ENCODE results near the gene TCF12.

TCF12 gene

GRCh38 chr15:57227899-57228298, 309.5 kb downstream of the TCF12 start:
- Mint-ChIP-seq H3K9me3 (no peaks in the 10 kb centered on the region), H3K4me3 (no peak overlapping the region), H3K27me3 (no peaks in the 10 kb centered on the region), H3K4me1 (ENCODE audit: low read depth) (peaks cover 26% of the 10 kb centered on the region), H3K27ac (no peak overlapping the region), H3K36me3 (ENCODE audit: low read depth) (peaks cover 13% of the 10 kb centered on the region)
- DNase-seq: no peak

DNA sequence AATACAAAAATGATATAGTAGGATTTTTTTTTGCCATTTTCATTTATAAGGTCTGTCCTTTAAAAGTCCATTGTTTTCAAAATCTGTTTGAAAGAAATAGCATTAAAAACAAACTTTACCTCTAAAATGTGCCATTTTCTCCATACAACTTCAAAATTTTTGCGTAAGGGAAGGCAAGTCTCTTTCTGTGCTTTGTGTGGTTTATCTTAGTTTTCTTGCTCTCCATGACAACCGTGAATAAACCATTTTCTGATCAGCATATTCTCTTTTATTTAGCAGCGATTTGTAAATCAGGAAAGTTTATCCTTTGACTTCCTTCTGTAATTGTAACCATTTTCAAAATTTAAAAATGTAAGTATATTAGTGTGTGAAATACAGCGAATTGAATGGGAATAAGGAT, 310.0 kb downstream of the TCF12 start:
- DNase-seq: no peak
- Mint-ChIP-seq H3K4me3 (no peak overlapping the region), H3K27me3 (no peaks in the 10 kb centered on the region), H3K27ac (no peak overlapping the region), H3K36me3 (ENCODE audit: low read depth) (peaks cover 17% of the 10 kb centered on the region), H3K9me3 (no peaks in the 10 kb centered on the region), H3K4me1 (ENCODE audit: low read depth) (peaks cover 22% of the 10 kb centered on the region)

- no peak overlapping the region for H3K27ac Mint-ChIP-seq
- H3K36me3 Mint-ChIP-seq (ENCODE audit: low read depth): peaks cover 23% of the 10 kb centered on the region
- H3K9me3 Mint-ChIP-seq: no peaks in the 10 kb centered on the region
These were observed 310.6 kb downstream of the TCF12 start for GRCh38 chr15:57229051-57229450.

DNA sequence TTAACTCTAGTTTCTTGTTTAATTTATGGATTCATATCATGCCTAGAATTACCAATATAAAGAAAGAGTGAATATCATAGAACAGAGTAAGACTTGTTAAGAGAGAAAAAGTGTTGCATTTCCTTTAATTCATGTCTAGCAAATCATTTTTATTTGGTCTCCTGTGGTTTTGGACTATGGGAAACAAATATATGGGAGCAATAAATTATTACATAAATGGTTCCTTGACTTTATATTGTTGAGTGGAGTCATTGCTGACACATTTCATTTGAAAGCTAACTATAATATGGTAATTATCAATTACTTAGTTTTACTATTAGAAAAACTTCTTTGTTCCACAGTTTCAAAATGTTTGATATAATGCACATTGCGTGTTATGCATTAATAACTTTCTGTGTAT, 313.1 kb downstream of the TCF12 start:
- no peak for DNase-seq
- Mint-ChIP-seq H3K27ac (no peak overlapping the region), H3K36me3 (ENCODE audit: low read depth) (peaks cover 48% of the 10 kb centered on the region), H3K27me3 (no peaks in the 10 kb centered on the region), H3K4me3 (no peak overlapping the region), H3K9me3 (no peaks in the 10 kb centered on the region), H3K4me1 (ENCODE audit: low read depth) (peaks cover 10% of the 10 kb centered on the region)

More at GRCh38 chr15:57229051-57229450, 310.6 kb downstream of the TCF12 start:
- Mint-ChIP-seq H3K27me3 (no peaks in the 10 kb centered on the region), H3K4me3 (no peak overlapping the region), H3K4me1 (ENCODE audit: low read depth) (peaks cover 18% of the 10 kb centered on the region)
- DNase-seq: no peak

GRCh38 chr15:57234156-57234555, 315.7 kb downstream of the TCF12 start:
- Mint-ChIP-seq H3K4me3 (no peak overlapping the region), H3K27me3 (no peaks in the 10 kb centered on the region), H3K36me3 (ENCODE audit: low read depth) (peaks cover 73% of the 10 kb centered on the region), H3K9me3 (no peaks in the 10 kb centered on the region), H3K4me1 (ENCODE audit: low read depth) (no peaks in the 10 kb centered on the region), H3K27ac (no peak overlapping the region)
- DNase-seq: no peak

DNA sequence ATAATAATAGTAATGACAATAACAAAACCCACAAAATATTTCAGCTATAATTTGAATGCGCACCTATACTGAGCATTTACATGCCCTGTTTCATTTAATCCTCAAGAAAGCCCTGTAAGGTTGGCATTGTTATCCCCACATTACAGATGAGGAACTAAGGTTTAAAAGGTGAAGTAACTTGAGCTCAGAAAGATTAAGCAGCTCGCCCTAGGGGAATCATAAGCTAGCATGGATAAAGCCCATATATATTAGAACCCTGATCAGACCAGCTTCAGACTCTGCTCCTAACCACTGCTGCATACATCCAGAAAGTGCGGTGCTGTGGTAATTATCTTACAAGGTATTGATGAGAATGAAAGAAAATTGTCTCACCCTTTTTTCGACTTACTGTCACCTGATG, 316.7 kb downstream of the TCF12 start:
- Mint-ChIP-seq H3K4me3 (no peak overlapping the region), H3K4me1 (ENCODE audit: low read depth) (no peaks in the 10 kb centered on the region), H3K36me3 (ENCODE audit: low read depth) (peaks cover 83% of the 10 kb centered on the region), H3K9me3 (no peaks in the 10 kb centered on the region), H3K27me3 (no peaks in the 10 kb centered on the region), H3K27ac (no peak overlapping the region)
- no peak for DNase-seq

- H3K36me3 Mint-ChIP-seq (ENCODE audit: low read depth): peaks cover 84% of the 10 kb centered on the region
- no peak for DNase-seq
- no peak overlapping the region for H3K27ac Mint-ChIP-seq
- no peaks in the 10 kb centered on the region for H3K27me3 Mint-ChIP-seq
- no peak overlapping the region for H3K4me3 Mint-ChIP-seq
- H3K4me1 Mint-ChIP-seq (ENCODE audit: low read depth): no peaks in the 10 kb centered on the region
- H3K9me3 Mint-ChIP-seq: no peaks in the 10 kb centered on the region
These were observed 317.4 kb downstream of the TCF12 start for GRCh38 chr15:57235873-57236272.

- Mint-ChIP-seq H3K27me3 (no peaks in the 10 kb centered on the region), H3K4me3 (no peak overlapping the region), H3K36me3 (ENCODE audit: low read depth) (peaks cover 86% of the 10 kb centered on the region), H3K4me1 (ENCODE audit: low read depth) (no peaks in the 10 kb centered on the region), H3K9me3 (no peaks in the 10 kb centered on the region), H3K27ac (no peak overlapping the region)
- no peak for DNase-seq
These were observed 318.3 kb downstream of the TCF12 start for GRCh38 chr15:57236561-57237300.

DNA sequence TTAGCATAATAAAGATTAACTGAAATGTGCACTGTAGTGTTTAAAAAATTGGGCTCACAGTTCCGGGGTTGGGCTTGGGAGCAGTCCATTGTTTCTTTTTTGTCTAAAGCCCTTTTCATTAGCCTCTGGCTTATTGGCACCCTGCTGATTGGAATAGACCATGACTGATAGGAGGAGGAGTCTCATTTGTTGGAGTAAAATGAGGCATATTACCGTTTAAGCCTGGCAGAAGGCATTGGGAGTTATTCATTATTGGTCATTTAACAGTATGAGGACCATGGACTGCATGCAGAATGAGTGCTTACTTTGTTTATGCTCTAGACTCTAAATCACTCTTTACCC, 318.8 kb downstream of the TCF12 start:
- Mint-ChIP-seq H3K9me3 (no peaks in the 10 kb centered on the region), H3K36me3 (ENCODE audit: low read depth) (peaks cover 89% of the 10 kb centered on the region), H3K4me3 (no peak overlapping the region), H3K27me3 (no peaks in the 10 kb centered on the region), H3K4me1 (ENCODE audit: low read depth) (no peaks in the 10 kb centered on the region), H3K27ac (no peak overlapping the region)
- no peak for DNase-seq

DNA sequence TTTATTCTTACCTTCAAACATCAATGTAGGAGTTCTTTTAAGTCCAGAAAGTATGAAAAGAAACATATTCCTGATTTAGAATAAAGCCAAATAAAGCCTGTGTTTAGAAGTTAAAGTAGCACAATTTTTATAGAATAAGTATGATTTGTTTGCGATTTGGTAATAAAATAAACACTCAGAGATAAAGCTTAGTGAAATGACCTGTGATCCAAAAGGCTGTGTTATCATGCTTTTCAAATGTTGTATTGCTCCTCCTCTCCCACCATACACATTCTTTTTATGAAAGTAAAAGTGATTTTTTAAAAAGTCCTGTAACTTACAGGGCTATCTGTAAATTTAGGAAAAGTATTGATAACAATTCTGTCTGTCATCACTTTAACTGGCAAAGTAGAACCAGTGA, 319.2 kb downstream of the TCF12 start:
- Mint-ChIP-seq H3K36me3 (ENCODE audit: low read depth) (peaks cover 89% of the 10 kb centered on the region), H3K27ac (no peak overlapping the region)
- no peak for DNase-seq

GRCh38 chr15:57245130-57245529, 326.7 kb downstream of the TCF12 start:
- Mint-ChIP-seq H3K9me3 (no peaks in the 10 kb centered on the region), H3K4me1 (ENCODE audit: low read depth) (no peaks in the 10 kb centered on the region), H3K27me3 (no peaks in the 10 kb centered on the region), H3K4me3 (no peak overlapping the region), H3K36me3 (ENCODE audit: low read depth) (peaks cover 76% of the 10 kb centered on the region), H3K27ac (no peak overlapping the region)
- no peak for DNase-seq

More for the DNA sequence above, 319.2 kb downstream of the TCF12 start:
- Mint-ChIP-seq H3K27me3 (no peaks in the 10 kb centered on the region), H3K4me3 (no peak overlapping the region), H3K4me1 (ENCODE audit: low read depth) (no peaks in the 10 kb centered on the region), H3K9me3 (no peaks in the 10 kb centered on the region)

GRCh38 chr15:57245714-57246113, 327.3 kb downstream of the TCF12 start:
- Mint-ChIP-seq H3K27ac (no peak overlapping the region), H3K36me3 (ENCODE audit: low read depth) (peaks cover 73% of the 10 kb centered on the region), H3K9me3 (no peaks in the 10 kb centered on the region), H3K27me3 (no peaks in the 10 kb centered on the region), H3K4me1 (ENCODE audit: low read depth) (no peaks in the 10 kb centered on the region), H3K4me3 (no peak overlapping the region)
- no peak for DNase-seq

- H3K36me3 Mint-ChIP-seq (ENCODE audit: low read depth): peaks cover 74% of the 10 kb centered on the region
- no peaks in the 10 kb centered on the region for H3K4me1 Mint-ChIP-seq (ENCODE audit: low read depth)
- no peaks in the 10 kb centered on the region for H3K9me3 Mint-ChIP-seq
- no peak for DNase-seq
- no peaks in the 10 kb centered on the region for H3K27me3 Mint-ChIP-seq
- no peak overlapping the region for H3K27ac Mint-ChIP-seq
- H3K4me3 Mint-ChIP-seq: no peak overlapping the region
These were observed 329.6 kb downstream of the TCF12 start for GRCh38 chr15:57248074-57248473.

- DNase-seq: no peak
- Mint-ChIP-seq H3K27ac (no peak overlapping the region), H3K36me3 (ENCODE audit: low read depth) (peaks cover 72% of the 10 kb centered on the region), H3K27me3 (no peaks in the 10 kb centered on the region), H3K9me3 (no peaks in the 10 kb centered on the region), H3K4me3 (no peak overlapping the region), H3K4me1 (ENCODE audit: low read depth) (no peaks in the 10 kb centered on the region)
These were observed 332.9 kb downstream of the TCF12 start for GRCh38 chr15:57251308-57251707.

DNA sequence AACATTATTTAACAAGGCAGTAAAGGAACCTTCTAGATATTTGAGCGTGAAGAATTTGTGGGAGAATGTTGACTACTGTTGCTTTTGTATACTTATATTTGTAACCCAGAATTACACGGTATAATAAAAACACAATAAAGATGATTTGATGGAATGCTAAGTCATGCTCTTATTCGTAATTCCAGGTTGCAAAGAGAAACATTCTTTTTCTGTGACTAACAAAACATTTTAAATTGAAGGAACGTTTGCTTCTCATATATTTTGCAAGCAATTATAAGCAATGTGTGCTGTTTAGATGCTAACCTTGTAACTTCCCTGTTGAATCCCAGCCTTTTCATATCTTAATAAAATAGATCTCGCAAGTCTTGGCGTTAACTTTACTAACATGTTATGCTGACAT, 333.5 kb downstream of the TCF12 start:
- peaks cover 71% of the 10 kb centered on the region for H3K36me3 Mint-ChIP-seq (ENCODE audit: low read depth)

DNA sequence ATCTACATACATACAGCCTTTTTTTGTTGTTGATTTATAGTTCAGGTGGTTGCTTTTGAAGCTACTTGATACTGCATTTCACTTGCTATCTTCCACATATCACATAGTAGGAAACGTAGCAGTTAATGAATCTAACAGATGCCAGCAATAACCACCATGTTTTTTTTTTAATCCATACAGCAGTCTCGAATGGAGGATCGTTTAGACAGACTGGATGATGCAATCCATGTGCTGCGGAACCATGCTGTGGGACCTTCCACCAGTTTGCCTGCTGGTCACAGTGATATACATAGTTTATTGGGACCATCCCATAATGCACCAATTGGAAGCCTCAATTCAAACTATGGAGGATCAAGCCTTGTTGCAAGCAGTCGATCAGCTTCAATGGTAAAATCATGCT, 334.6 kb downstream of the TCF12 start:
- Mint-ChIP-seq H3K4me3 (no peak overlapping the region), H3K9me3 (no peaks in the 10 kb centered on the region), H3K36me3 (ENCODE audit: low read depth) (peaks cover 62% of the 10 kb centered on the region), H3K4me1 (ENCODE audit: low read depth) (no peaks in the 10 kb centered on the region), H3K27ac (no peak overlapping the region), H3K27me3 (no peaks in the 10 kb centered on the region)
- DNase-seq: no peak

More for the DNA sequence above, 333.5 kb downstream of the TCF12 start:
- Mint-ChIP-seq H3K4me1 (ENCODE audit: low read depth) (no peaks in the 10 kb centered on the region), H3K4me3 (no peak overlapping the region), H3K27ac (no peak overlapping the region), H3K27me3 (no peaks in the 10 kb centered on the region), H3K9me3 (no peaks in the 10 kb centered on the region)
- DNase-seq: no peak
